ENCODE measurements around the gene DOCK2.
"Not testable (repeated sequence)": the region's sequence is repeated elsewhere in the genome, so short reads cannot be mapped to it uniquely, and the experiment has no call there.

Gene DOCK2

DNA sequence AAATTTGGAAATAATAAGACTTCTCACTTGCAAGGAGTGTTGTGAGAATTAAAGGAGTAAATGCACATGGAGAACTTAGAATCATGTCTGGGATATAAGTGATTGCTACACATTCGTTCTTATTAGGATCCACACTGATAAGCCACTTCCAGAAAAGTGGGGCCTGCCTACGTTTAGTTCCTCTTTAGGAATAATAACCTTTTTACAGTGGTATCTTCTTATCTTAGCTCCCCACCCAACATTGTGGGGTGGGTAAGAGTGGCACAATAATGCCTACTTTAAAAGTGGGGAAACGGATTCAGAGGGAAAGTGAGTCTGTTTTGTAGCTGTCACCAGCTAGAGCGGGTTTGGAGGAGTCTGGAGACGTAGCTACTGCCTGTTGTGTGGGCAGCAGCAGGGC lies 16.0 kb downstream of the DOCK2 start:
- no peak overlapping the region for H3K27ac ChIP-seq
- CTCF ChIA-PET = no interaction called here
- TF ChIP-seq CTCF (conservative IDR thresholded peaks at IDR 0.05; ENCODE audit: low read depth) = no peak
- no peak for DNase-seq (ENCODE audit: low spot score)
- POLR2A ChIA-PET (ENCODE audit: low non-redundant PET) = no interaction called here

GRCh38 chr5:169655353-169655752 lies 18.3 kb downstream of the DOCK2 start:
- no peak for DNase-seq (ENCODE audit: low spot score)
- TF ChIP-seq CTCF (conservative IDR thresholded peaks at IDR 0.05; ENCODE audit: low read depth) = no peak
- POLR2A ChIA-PET (ENCODE audit: low non-redundant PET) = no interaction called here
- CTCF ChIA-PET = no interaction called here
- no peak overlapping the region for H3K27ac ChIP-seq

GRCh38 chr5:169656125-169656901 lies 19.2 kb downstream of the DOCK2 start:
- no peak for TF ChIP-seq CTCF (conservative IDR thresholded peaks at IDR 0.05; ENCODE audit: low read depth)
- no peak overlapping the region for H3K27ac ChIP-seq
- ChIA-PET POLR2A (ENCODE audit: low non-redundant PET) (no interaction called here), CTCF (no interaction called here)
- no peak for DNase-seq (ENCODE audit: low spot score)

GRCh38 chr5:169657127-169657526 lies 20.1 kb downstream of the DOCK2 start:
- CTCF ChIA-PET = interaction anchor here (0.7 kb wide), 1 partner anchor 33 kb away, joined by 4 read pairs; no protein-coding TSS in a partner anchor
- no peak for TF ChIP-seq CTCF (conservative IDR thresholded peaks at IDR 0.05; ENCODE audit: low read depth)
- no peak overlapping the region for H3K27ac ChIP-seq
- POLR2A ChIA-PET (ENCODE audit: low non-redundant PET) = no interaction called here
- DNase-seq (ENCODE audit: low spot score) = no peak

- CTCF ChIA-PET; DNase-seq (ENCODE audit: low spot score); POLR2A ChIA-PET (ENCODE audit: low non-redundant PET); H3K27ac ChIP-seq: not testable (repeated sequence)
Observed at GRCh38 chr5:169662451-169662850, 25.4 kb downstream of the DOCK2 start.

DNA sequence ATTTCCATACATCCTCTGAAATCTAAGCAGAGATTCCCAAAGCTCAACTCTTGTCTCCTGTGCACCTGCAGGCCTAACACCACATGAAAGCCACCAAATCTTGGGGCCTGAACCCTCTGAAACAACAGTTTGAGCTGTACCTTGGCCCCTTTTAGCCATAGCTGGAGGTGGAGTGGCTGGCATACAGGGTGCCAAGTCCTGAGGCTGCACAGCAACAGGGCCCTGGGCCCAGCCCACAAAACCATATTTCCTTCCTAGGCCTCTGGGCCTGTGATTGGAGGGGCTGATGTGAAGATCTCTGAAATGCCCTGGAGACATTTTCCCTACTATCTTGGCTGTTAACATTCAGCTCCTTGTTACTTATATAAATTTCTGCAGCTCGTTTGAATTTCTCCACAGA lies 26.5 kb downstream of the DOCK2 start:
- no peak for DNase-seq (ENCODE audit: low spot score)
- ChIA-PET CTCF (no interaction called here), POLR2A (ENCODE audit: low non-redundant PET) (no interaction called here)
- no peak for TF ChIP-seq CTCF (conservative IDR thresholded peaks at IDR 0.05; ENCODE audit: low read depth)
- H3K27ac ChIP-seq = no peak overlapping the region

GRCh38 chr5:169666365-169666764 lies 29.3 kb downstream of the DOCK2 start:
- POLR2A ChIA-PET (ENCODE audit: low non-redundant PET) = no interaction called here
- TF ChIP-seq CTCF (conservative IDR thresholded peaks at IDR 0.05; ENCODE audit: low read depth) = no peak
- DNase-seq (ENCODE audit: low spot score) = no peak
- CTCF ChIA-PET = interaction anchor here (0.6 kb wide), 1 partner anchor 8 kb away, joined by 3 read pairs; no protein-coding TSS in a partner anchor
- no peak overlapping the region for H3K27ac ChIP-seq
